Gastrocnemius medialis (tissue), 4 donors: ENCODE data around the gene SLC25A22. TPM values are rescaled to one million over a fixed set of nuclear protein-coding genes. Genes with fewer than 3 reads are reported as not detected.

Experiments
- ATAC-seq, 2 donors: fragments of 150-250 bp; one replicate each; pipeline ENCODE4 v1.9.1; 2016
- DNase-seq, 2 donors: peaks; one replicate each; pipeline ENCODE4 v3.0.0-alpha.2; 2019
- H3K27ac ChIP-seq, 4 donors: fragments of 200-600 bp; sonication (generic); 1 replicate in 1 of 4; 2 replicates in 3 of 4; pipeline ENCODE4 v1.5.1; 2016 to 2018; ENCODE audit warnings: mild to moderate bottlenecking in 2 of 4, moderate library complexity in 1 of 4
- H3K27me3 ChIP-seq, 3 donors: fragments of 200-600 bp; sonication (generic) in 2 of 3; 1 replicate in 1 of 3; 2 replicates in 2 of 3; pipeline versions ENCODE4 v1.5.1 to v1.6.0; 2016 to 2019; ENCODE audit warnings: mild to moderate bottlenecking in 1 of 3, moderate library complexity in 1 of 3
- H3K36me3 ChIP-seq, 2 donors: fragments of 200-600 bp; sonication (generic) in 1 of 2; one replicate each; pipeline ENCODE4 v1.5.1; 2017 to 2018
- H3K4me1 ChIP-seq, 2 donors: fragments of 200-600 bp; sonication (generic) in 1 of 2; one replicate each; pipeline ENCODE4 v1.5.1; 2016 to 2017; ENCODE audit warnings: mild to moderate bottlenecking in 2 of 2
- H3K4me3 ChIP-seq, 4 donors: fragments of 200-600 bp; sonication (generic) in 3 of 4; 1 replicate in 1 of 4; 2 replicates in 3 of 4; pipeline ENCODE4 v1.5.1; 2016 to 2019; ENCODE audit warnings: mild to moderate bottlenecking in 2 of 4
- H3K9me3 ChIP-seq, 3 donors: fragments of 200-600 bp; sonication (generic) in 2 of 3; 1 replicate in 1 of 3; 2 replicates in 2 of 3; pipeline ENCODE4 v1.5.1; 2016 to 2019
- CTCF ChIP-seq, 5 experiments: fragments of 450-650 bp in 3 of 5; fragments of 200-600 bp in 2 of 5; sonication (generic) in 2 of 5; IDR thresholded peaks in 4 of 5; conservative IDR thresholded peaks in 1 of 5; 1 replicate in 4 of 5; 2 replicates in 1 of 5; pipeline ENCODE4 v1.5.1; 2016 to 2019; ENCODE audit warnings: antibody characterized with exemption in 5 of 5, mild to moderate bottlenecking in 3 of 5, moderate library complexity in 3 of 5
- POLR2A ChIP-seq, 2 donors: fragments of 450-650 bp; IDR thresholded peaks; one replicate each; pipeline ENCODE4 v1.6.1; 2017; ENCODE audit warnings: antibody characterized with exemption in 2 of 2, mild to moderate bottlenecking in 2 of 2, moderate library complexity in 2 of 2
- in situ Hi-C, 4 donors: fragments of 200-750 bp; cut with MboI; loops; one replicate each; pipeline versions ENCODE4 v1.15.0 to v1.8.0; 2017; ENCODE audit warnings: low sequenced_read_pairs in 4 of 4
- intact Hi-C: fragments of 100-400 bp; cut with DNase I; formaldehyde crosslinking; loops from one replicate; pipeline ENCODE4 v1.15.1; 2023; ENCODE audit warnings: low total_unique reads
- total RNA-seq, 4 donors: library from RNA; depleted of rRNA; stranded (reverse); fragments of >200 nt; gene quantifications; one replicate each; pipeline versions ENCODE4 v1.1.0 to v1.2.3, GENCODE V29; 2016

SLC25A22 gene
- total RNA-seq, 4 donors from 2014 or later: 0.80 to 1.5 (median 1.0) TPM; not detected in 1

- H3K36me3 ChIP-seq: peaks cover 0 to 19% of the 10 kb centered on the region in 2 donors
- peak overlapping the region; percentile 57 to 69 (median 64) for H3K27ac ChIP-seq
- DNase-seq (peak in 1 of 2 donors; percentile 59), ATAC-seq (peak; percentile 32 to 34)
- H3K4me3 ChIP-seq: peak overlapping the region; percentile 64 to 71 (median 68)
- peaks cover 11 to 35% of the 10 kb centered on the region in 2 donors for H3K4me1 ChIP-seq
- peaks cover 17 to 32% (median 28%) of the 10 kb centered on the region in 3 donors for H3K27me3 ChIP-seq
- H3K9me3 ChIP-seq: no peaks in the 10 kb centered on the region
- TF ChIP-seq POLR2A (IDR thresholded peaks at IDR 0.05): no peak
- no peak for TF ChIP-seq CTCF (IDR thresholded peaks at IDR 0.05 in 4 of 5, conservative IDR thresholded peaks at IDR 0.05 in 1 of 5)
- in situ Hi-C loops (no loop called here), intact Hi-C loops (loop anchor here (5.0 kb wide), 1 partner anchor 134 kb away; no protein-coding TSS in a partner anchor)
These were observed 2.2 kb downstream of the SLC25A22 start for GRCh38 chr11:795634-796564.

- TF ChIP-seq POLR2A (IDR thresholded peaks at IDR 0.05) (no peak), CTCF (IDR thresholded peaks at IDR 0.05 in 4 of 5, conservative IDR thresholded peaks at IDR 0.05 in 1 of 5) (no peak)
- no peaks in the 10 kb centered on the region for H3K9me3 ChIP-seq
- peak overlapping the region in 3 of 4 donors; percentile 64 to 71 (median 71) for H3K4me3 ChIP-seq
- no peak for ATAC-seq
- intact Hi-C loops (loop anchor here (5.0 kb wide), 1 partner anchor 133 kb away; no protein-coding TSS in a partner anchor), in situ Hi-C loops (no loop called here)
- peaks cover 11 to 35% of the 10 kb centered on the region in 2 donors for H3K4me1 ChIP-seq
- peak overlapping the region in 1 of 4 donors; percentile 61 for H3K27ac ChIP-seq
- H3K27me3 ChIP-seq: peaks cover 22 to 41% (median 37%) of the 10 kb centered on the region in 3 donors
- no peak for DNase-seq
- peaks cover 0 to 10% of the 10 kb centered on the region in 2 donors for H3K36me3 ChIP-seq
These were observed 3.1 kb downstream of the SLC25A22 start for GRCh38 chr11:794766-795633.

GRCh38 chr11:794013-794765 is 3.9 kb downstream of the SLC25A22 start:
- Histone ChIP-seq H3K27me3 (peaks cover 27 to 48% (median 46%) of the 10 kb centered on the region in 3 donors), H3K4me1 (peaks cover 11 to 35% of the 10 kb centered on the region in 2 donors), H3K27ac (no peak overlapping the region), H3K9me3 (no peaks in the 10 kb centered on the region), H3K36me3 (peaks cover 0 to 2% of the 10 kb centered on the region in 2 donors), H3K4me3 (no peak overlapping the region)
- in situ Hi-C loops (no loop called here), intact Hi-C loops (no loop called here)
- TF ChIP-seq POLR2A (IDR thresholded peaks at IDR 0.05): no peak
- no peak for TF ChIP-seq CTCF (IDR thresholded peaks at IDR 0.05 in 4 of 5, conservative IDR thresholded peaks at IDR 0.05 in 1 of 5)
- DNase-seq (no peak), ATAC-seq (no peak)

- in situ Hi-C loops: no loop called here
- TF ChIP-seq CTCF (IDR thresholded peaks at IDR 0.05 in 4 of 5, conservative IDR thresholded peaks at IDR 0.05 in 1 of 5) (no peak), POLR2A (IDR thresholded peaks at IDR 0.05) (no peak)
These were observed 4.5 kb downstream of the SLC25A22 start for GRCh38 chr11:793556-793955.

More at GRCh38 chr11:793556-793955, 4.5 kb downstream of the SLC25A22 start:
- DNase-seq (no peak), ATAC-seq (no peak)
- Histone ChIP-seq H3K36me3 (no peaks in the 10 kb centered on the region), H3K9me3 (no peaks in the 10 kb centered on the region), H3K27ac (no peak overlapping the region), H3K4me1 (peaks cover 11 to 33% of the 10 kb centered on the region in 2 donors), H3K4me3 (no peak overlapping the region), H3K27me3 (peaks cover 34 to 54% (median 52%) of the 10 kb centered on the region in 3 donors)
- intact Hi-C loops: no loop called here
